Suprapubic skin (tissue), 4 donors: ENCODE data around the gene TRIM2. TPM values are rescaled to one million over a fixed set of nuclear protein-coding genes. Genes with fewer than 3 reads are reported as not detected.

Source experiments
- DNase-seq, 2 donors: peaks; one replicate each; pipeline ENCODE4 v3.0.0-alpha.2; 2019; ENCODE audit warnings: low spot score in 2 of 2
- H3K27ac ChIP-seq: fragments of 200-600 bp; sonication (generic); one replicate; pipeline ENCODE4 v1.5.1; 2019
- H3K27me3 ChIP-seq: fragments of 200-600 bp; sonication (generic); one replicate; pipeline ENCODE4 v1.5.1; 2019
- H3K36me3 ChIP-seq: fragments of 200-600 bp; sonication (generic); one replicate; pipeline ENCODE4 v1.5.1; 2019
- H3K4me1 ChIP-seq: fragments of 200-600 bp; sonication (generic); one replicate; pipeline ENCODE4 v1.5.1; 2019
- H3K4me3 ChIP-seq: fragments of 200-600 bp; sonication (generic); one replicate; pipeline ENCODE4 v1.5.1; 2019; ENCODE audit warnings: mild to moderate bottlenecking
- H3K9me3 ChIP-seq: fragments of 200-600 bp; sonication (generic); one replicate; pipeline ENCODE4 v1.5.1; 2019
- CTCF ChIP-seq, 2 donors: fragments of 200-600 bp in 1 of 2; fragments of 450-650 bp in 1 of 2; sonication (generic) in 1 of 2; IDR thresholded peaks; one replicate each; pipeline ENCODE4 v1.5.1; 2016 to 2019; ENCODE audit warnings: antibody characterized with exemption in 2 of 2, mild to moderate bottlenecking in 1 of 2, moderate library complexity in 1 of 2
- EP300 ChIP-seq: sonication (generic); formaldehyde crosslinking; IDR thresholded peaks from one replicate; pipeline ENCODE4 v1.6.1; 2017; ENCODE audit warnings: antibody characterized with exemption
- POLR2A ChIP-seq, 2 donors: fragments of 450-650 bp; IDR thresholded peaks; one replicate each; pipeline ENCODE4 v1.6.1; 2017; ENCODE audit warnings: antibody characterized with exemption in 2 of 2, mild to moderate bottlenecking in 2 of 2, moderate library complexity in 2 of 2
- POLR2AphosphoS5 ChIP-seq, 3 donors: sonication (generic); formaldehyde crosslinking; IDR thresholded peaks; one replicate each; pipeline ENCODE4 v1.6.1; 2017; ENCODE audit warnings: antibody characterized with exemption in 3 of 3
- WGBS: methylation state at CpG from one replicate; pipeline ENCODE4 v1.1.5; 2018; 5-methylcytosine and 5-hydroxymethylcytosine counted together
- total RNA-seq, 4 donors: library from RNA; depleted of rRNA; stranded (reverse); fragments of >200 nt; gene quantifications; one replicate each; pipeline ENCODE4 v1.1.0, GENCODE V29; 2016

TRIM2 gene
- total RNA-seq, 4 donors from 2014 or later, result 17.3 to 45.1 (median 37.5) TPM

GRCh38 chr4:153260132-153260531 is 55.9 kb downstream of the TRIM2 start:
- DNase-seq, result no peak
- peaks cover 24% of the 10 kb centered on the region for H3K4me1 ChIP-seq
- TF ChIP-seq POLR2AphosphoS5 (IDR thresholded peaks at IDR 0.05), result no peak
- TF ChIP-seq POLR2A (IDR thresholded peaks at IDR 0.05), result no peak
- no peak for TF ChIP-seq CTCF (IDR thresholded peaks at IDR 0.05)
- TF ChIP-seq EP300, result no peak
- H3K4me3 ChIP-seq, result no peak overlapping the region
- no peaks in the 10 kb centered on the region for H3K9me3 ChIP-seq
- H3K27me3 ChIP-seq, result no peaks in the 10 kb centered on the region
- H3K36me3 ChIP-seq, result no peaks in the 10 kb centered on the region
- H3K27ac ChIP-seq, result peak overlapping the region; percentile 29
- WGBS, result 65% methylated on average over 3 of the region's 3 CpGs

- 49% methylated on average over 3 of the region's 3 CpGs for WGBS
- H3K4me3 ChIP-seq, result no peak overlapping the region
- TF ChIP-seq POLR2A (IDR thresholded peaks at IDR 0.05) (no peak), EP300 (no peak), CTCF (IDR thresholded peaks at IDR 0.05) (no peak), POLR2AphosphoS5 (IDR thresholded peaks at IDR 0.05) (no peak)
- H3K27me3 ChIP-seq, result no peaks in the 10 kb centered on the region
- peaks cover 24% of the 10 kb centered on the region for H3K4me1 ChIP-seq
- no peaks in the 10 kb centered on the region for H3K9me3 ChIP-seq
- H3K27ac ChIP-seq, result peak overlapping the region; percentile 29
- H3K36me3 ChIP-seq, result no peaks in the 10 kb centered on the region
- DNase-seq, result no peak
Observed at GRCh38 chr4:153260553-153261300, 56.5 kb downstream of the TRIM2 start.

DNA sequence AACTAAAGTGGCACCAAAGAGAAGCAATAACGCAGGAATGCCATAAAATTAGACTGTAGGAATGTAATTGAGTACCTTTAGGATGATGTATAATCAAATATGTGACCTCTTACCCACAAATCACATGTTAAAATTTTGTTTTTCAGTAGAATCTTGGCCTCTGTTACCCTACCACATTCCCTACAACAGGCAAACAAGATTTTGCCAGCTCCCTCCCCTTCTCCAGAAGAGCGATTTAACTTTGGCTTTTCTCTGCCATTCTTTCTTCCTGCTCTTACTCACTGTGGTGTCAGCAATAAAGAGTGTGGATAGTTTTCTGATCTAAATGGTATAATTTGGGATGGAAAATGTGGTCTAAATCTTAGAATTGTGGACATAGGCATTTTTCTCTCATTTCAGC is 57.2 kb downstream of the TRIM2 start:
- Histone ChIP-seq H3K36me3 (no peaks in the 10 kb centered on the region), H3K4me1 (peaks cover 24% of the 10 kb centered on the region), H3K4me3 (no peak overlapping the region), H3K27me3 (no peaks in the 10 kb centered on the region), H3K9me3 (no peaks in the 10 kb centered on the region), H3K27ac (no peak overlapping the region)
- TF ChIP-seq POLR2AphosphoS5 (IDR thresholded peaks at IDR 0.05) (no peak), POLR2A (IDR thresholded peaks at IDR 0.05) (no peak), CTCF (IDR thresholded peaks at IDR 0.05) (no peak), EP300 (no peak)
- 87% methylated on average over 2 of the region's 2 CpGs for WGBS
- DNase-seq, result no peak

DNA sequence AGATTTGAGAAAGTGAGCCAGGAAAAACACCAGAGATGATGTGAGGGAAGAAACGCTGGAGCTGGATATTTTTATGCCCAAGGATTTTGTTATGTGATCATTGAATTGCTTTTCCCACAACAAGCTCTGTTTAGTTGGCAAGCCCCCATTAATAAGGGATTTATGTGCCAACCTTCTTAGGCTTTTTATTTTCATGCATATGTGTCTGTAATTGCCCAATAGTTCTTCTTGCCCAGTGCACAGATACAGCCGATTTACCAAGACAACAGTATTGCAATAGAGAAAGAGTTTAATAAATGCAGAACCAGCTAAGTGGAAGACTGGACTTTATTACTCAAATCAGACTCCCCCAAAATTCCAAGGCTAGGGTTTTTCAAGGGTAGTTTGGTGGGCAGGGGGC is 57.7 kb downstream of the TRIM2 start:
- no peaks in the 10 kb centered on the region for H3K9me3 ChIP-seq
- no peak overlapping the region for H3K4me3 ChIP-seq
- H3K27me3 ChIP-seq, result no peaks in the 10 kb centered on the region
- WGBS, result 63% methylated on average over 2 of the region's 2 CpGs
- peaks cover 24% of the 10 kb centered on the region for H3K4me1 ChIP-seq
- H3K36me3 ChIP-seq, result no peaks in the 10 kb centered on the region
- no peak for TF ChIP-seq POLR2A (IDR thresholded peaks at IDR 0.05)
- H3K27ac ChIP-seq, result no peak overlapping the region
- DNase-seq, result no peak

DNA sequence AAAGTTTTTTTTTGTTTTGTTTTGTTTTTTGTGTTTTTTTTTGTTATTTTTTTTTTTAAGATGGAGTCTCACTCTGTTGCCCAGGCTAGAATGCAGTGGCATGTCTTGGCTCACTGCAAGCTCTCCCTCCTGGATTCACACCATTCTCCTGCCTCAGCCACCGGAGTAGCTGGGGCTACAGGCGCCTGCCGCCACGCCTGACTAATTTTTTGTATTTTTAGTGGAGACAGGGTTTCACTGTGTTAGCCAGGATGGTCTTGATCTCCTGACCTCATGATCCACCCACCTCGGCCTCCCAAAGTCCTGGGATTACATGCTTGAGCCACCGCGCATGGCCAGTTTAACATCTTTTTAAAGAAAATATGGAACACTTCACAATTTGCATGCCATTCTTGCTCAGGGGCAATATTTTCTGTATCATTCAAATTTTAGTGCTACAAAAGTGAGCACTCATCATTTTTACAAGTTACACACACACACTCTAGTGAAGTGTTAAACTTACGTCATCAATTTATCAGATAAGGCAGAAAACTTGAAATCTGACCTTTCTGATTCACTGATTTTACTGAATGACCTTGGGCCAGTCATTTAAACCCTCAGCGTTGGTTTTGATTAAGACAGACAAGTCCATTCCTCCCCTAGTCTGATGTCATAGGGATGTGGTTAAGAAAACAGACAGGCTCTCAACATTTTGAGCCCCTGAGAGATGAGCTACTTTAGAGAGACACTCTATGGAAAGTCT is 61.2 kb downstream of the TRIM2 start:
- H3K27ac ChIP-seq, result no peak overlapping the region
- no peaks in the 10 kb centered on the region for H3K27me3 ChIP-seq
- no peak for TF ChIP-seq POLR2A (IDR thresholded peaks at IDR 0.05)
- TF ChIP-seq POLR2AphosphoS5 (IDR thresholded peaks at IDR 0.05), result no peak
- no peak overlapping the region for H3K4me3 ChIP-seq
- peaks cover 8% of the 10 kb centered on the region for H3K4me1 ChIP-seq
- H3K36me3 ChIP-seq, result no peaks in the 10 kb centered on the region
- no peaks in the 10 kb centered on the region for H3K9me3 ChIP-seq
- WGBS, result 91% methylated on average over 9 of the region's 9 CpGs
- no peak for DNase-seq

DNA sequence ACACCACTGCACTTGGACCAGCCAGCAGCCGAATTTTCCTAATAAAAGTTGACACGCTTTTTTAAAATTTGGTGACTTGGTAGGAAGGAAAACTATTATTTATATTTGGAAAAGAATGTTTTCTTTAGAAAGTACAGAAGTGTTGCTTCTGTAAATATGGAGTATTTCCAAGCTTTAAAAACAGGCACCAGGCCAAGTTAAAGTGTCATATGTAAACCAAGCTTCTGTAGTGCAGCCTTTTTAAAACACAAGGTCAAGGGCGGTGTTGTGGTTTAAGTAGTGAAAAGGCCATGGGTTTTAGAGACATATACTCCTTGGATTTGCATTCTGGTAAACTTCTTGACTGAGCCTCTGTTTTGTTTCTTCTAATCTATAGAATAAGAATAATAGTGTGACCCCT is 62.7 kb downstream of the TRIM2 start:
- Histone ChIP-seq H3K27ac (no peak overlapping the region), H3K4me3 (no peak overlapping the region), H3K27me3 (no peaks in the 10 kb centered on the region), H3K9me3 (no peaks in the 10 kb centered on the region), H3K36me3 (no peaks in the 10 kb centered on the region), H3K4me1 (no peaks in the 10 kb centered on the region)
- no peak for DNase-seq
- WGBS, result 81% methylated on average over 3 of the region's 3 CpGs
- TF ChIP-seq POLR2AphosphoS5 (IDR thresholded peaks at IDR 0.05) (no peak), EP300 (no peak), CTCF (IDR thresholded peaks at IDR 0.05) (no peak), POLR2A (IDR thresholded peaks at IDR 0.05) (no peak)
